ENCODE results near the gene PITHD1. TPM values are rescaled to one million over a fixed set of nuclear protein-coding genes. Genes with fewer than 3 reads are reported as not detected.

PITHD1 gene
- total and polyA plus RNA-seq, 2 of the 8 experiments (the other 6 are each of a cell fraction or from before 2014, with no cell fraction given) = 67.4 to 68.8 TPM

DNA sequence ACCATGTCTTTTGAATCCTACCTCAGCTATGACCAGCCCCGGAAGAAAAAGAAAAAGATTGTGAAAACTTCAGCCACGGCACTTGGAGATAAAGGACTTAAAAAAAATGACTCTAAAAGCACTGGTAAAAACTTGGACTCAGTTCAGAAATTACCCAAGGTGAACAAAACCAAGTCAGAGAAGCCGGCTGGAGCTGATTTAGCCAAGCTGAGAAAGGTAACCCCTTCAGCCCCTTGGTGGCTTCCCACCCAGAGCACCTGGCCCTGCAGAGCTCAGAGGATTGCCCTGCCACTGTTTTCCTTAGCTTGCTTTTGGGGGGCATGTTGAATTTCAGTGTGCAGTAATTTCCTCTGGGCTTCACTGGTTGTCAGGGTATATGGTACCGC, 26.4 kb upstream of the PITHD1 start:
- Histone ChIP-seq H2AK5ac (ENCODE audit: low read depth, low read length) (no peak overlapping the region), H3K4ac (replicated peaks; ENCODE audit: insufficient read length, low read depth, low read length) (no peak overlapping the region), H3K27me3 (replicated peaks in 1 of 4; ENCODE audit: control insufficient read depth in 3 of 4, extremely low read depth in 1 of 4, insufficient read depth in 3 of 4, low read length in 3 of 4) (no peaks in the 10 kb centered on the region), H2BK15ac (ENCODE audit: low read length) (no peak overlapping the region), H2BK5ac (ENCODE audit: low read depth, low read length) (no peak overlapping the region), H2BK20ac (ENCODE audit: low read length) (no peak overlapping the region), H2BK12ac (ENCODE audit: low read depth, low read length) (no peak overlapping the region), H3K27ac (ENCODE audit: low read depth, low read length) (no peak overlapping the region), H4K8ac (ENCODE audit: extremely low read depth, insufficient read depth, low read length) (no peak overlapping the region), H2BK120ac (replicated peaks; ENCODE audit: low read depth, low read length) (no peak overlapping the region), H3K56ac (replicated peaks; ENCODE audit: insufficient read length, low read depth, low read length) (no peak overlapping the region), H4K5ac (ENCODE audit: insufficient read length, low read depth, low read length) (no peak overlapping the region), H3K23me2 (ENCODE audit: low read depth, low read length) (no peaks in the 10 kb centered on the region), H3K18ac (ENCODE audit: extremely low read depth, low read length) (no peak overlapping the region), H3K4me1 (replicated peaks in 1 of 4; ENCODE audit: control insufficient read depth in 3 of 4, insufficient read depth in 4 of 4, low read length in 3 of 4) (no peaks in the 10 kb centered on the region), H3K79me2 (ENCODE audit: control insufficient read depth in 1 of 2, insufficient read depth in 2 of 2, low read length in 2 of 2) (peaks cover 3 to 26% of the 10 kb centered on the region in 2 experiments), H3K4me2 (ENCODE audit: insufficient read depth in 1 of 2, low read depth in 2 of 2, low read length in 2 of 2) (no peak overlapping the region), H3K9ac (replicated peaks in 1 of 4; ENCODE audit: extremely low read depth in 1 of 4, low read depth in 3 of 4, low read length in 3 of 4) (no peak overlapping the region), H3K79me1 (ENCODE audit: low read depth, low read length) (peaks cover 3% of the 10 kb centered on the region; the same call in 1 of the 2 replicates), H3K36me3 (ENCODE audit: control insufficient read depth in 2 of 4, insufficient read depth in 4 of 4, low read length in 3 of 4) (peaks cover 35 to 73% (median 64%) of the 10 kb centered on the region in 4 experiments), H2AFZ (ENCODE audit: low read length) (no peak overlapping the region), H4K91ac (replicated peaks; ENCODE audit: insufficient read length, low read length) (no peak overlapping the region), H3K14ac (ENCODE audit: insufficient read length) (no peak overlapping the region), H3K23ac (ENCODE audit: insufficient read length) (no peak overlapping the region), H4K20me1 (replicated peaks in 1 of 2; ENCODE audit: control insufficient read depth in 1 of 2, insufficient read depth in 2 of 2, low read length in 2 of 2) (peaks cover 9 to 21% of the 10 kb centered on the region in 2 experiments), H3K4me3 (ENCODE audit: extremely low read depth in 1 of 4, insufficient read depth in 2 of 4, low read depth in 3 of 4, low read length in 4 of 4) (no peak overlapping the region), H3K9me3 (ENCODE audit: insufficient read depth in 2 of 2, low read depth in 1 of 2, low read length in 1 of 2) (no peaks in the 10 kb centered on the region)
- 85% methylated on average over 4 of the region's 4 CpGs; no CpG with 5 or more reads in 1 of the 2 experiments for WGBS, 2 experiments (ENCODE audit: extremely low coverage in 1 of 2, insufficient coverage in 1 of 2, insufficient read length in 1 of 2, insufficient replicate concordance in 2 of 2, low coverage in 1 of 2, low lambda C conversion rate in 2 of 2, missing lambda C conversion rate in 1 of 2)
- CTCF ChIA-PET (ENCODE audit: partially characterized antibody) = interaction anchor here (0.7 to 1.4 kb wide), 8 partner anchors 8 to 227 kb away, joined by 3 to 5 read pairs (median 4); partner anchors contain the start of gene RPL11
- POLR2A ChIA-PET (ENCODE audit: partially characterized antibody) = interaction anchor here (1.0 to 1.2 kb wide), 3 partner anchors 10 to 60 kb away, joined by 3 read pairs; partner anchors contain the start of gene RPL11
- FAIRE-seq (no peak), DNase-seq (ENCODE audit: low read depth in 1 of 2, low spot score in 2 of 2) (no peak)
- no peak for TF ChIP-seq BRCA1 (IDR thresholded peaks at IDR 0.05; ENCODE audit: low read depth, low read length)
- TF ChIP-seq HDAC2 (IDR thresholded peaks at IDR 0.05; ENCODE audit: borderline replicate concordance in 1 of 2, low read depth in 2 of 2, low read length in 2 of 2) = no peak
- no peak for TF ChIP-seq TAF1 (IDR thresholded peaks at IDR 0.05; ENCODE audit: low read depth, low read length)
- TF ChIP-seq BACH1 (IDR thresholded peaks at IDR 0.05; ENCODE audit: low read length) = no peak
- no peak for TF ChIP-seq POLR2AphosphoS5 (IDR thresholded peaks at IDR 0.05; ENCODE audit: low read depth, low read length)
- TF ChIP-seq CHD2 (IDR thresholded peaks at IDR 0.05; ENCODE audit: low read length) = no peak
- TF ChIP-seq FOSL1 (IDR thresholded peaks at IDR 0.05; ENCODE audit: insufficient read depth, low read depth, low read length) = no peak
- no peak for TF ChIP-seq NANOG (IDR thresholded peaks at IDR 0.05; ENCODE audit: insufficient read depth, low read depth, low read length, poor library complexity, severe bottlenecking)
- no peak for TF ChIP-seq POU5F1 (IDR thresholded peaks at IDR 0.05; ENCODE audit: low read depth, low read length)
- no peak for TF ChIP-seq CBX8 (IDR thresholded peaks at IDR 0.05; ENCODE audit: borderline replicate concordance, low read depth, low read length)
- TF ChIP-seq PHF8 (conservative IDR thresholded peaks at IDR 0.05; ENCODE audit: low read depth, low read length) = no peak
- TF ChIP-seq RFX5 (IDR thresholded peaks at IDR 0.05; ENCODE audit: borderline replicate concordance, low read depth, low read length) = no peak
- no peak for TF ChIP-seq JUN (IDR thresholded peaks at IDR 0.05; ENCODE audit: low read depth, low read length)
